Astrocyte (in vitro differentiated cells and primary cell): ENCODE measurements around the gene TSR3. TPM values are rescaled to one million over a fixed set of nuclear protein-coding genes. Genes with fewer than 3 reads are reported as not detected.

Source experiments
- DNase-seq: peaks from one replicate; pipeline ENCODE4 v3.0.0-alpha.2; 2010; ENCODE audit warnings: low read depth
- FAIRE-seq: peaks from 2 replicates; lab custom pipeline; 2011; peaks lifted over from hg19 to GRCh38; lab: Jason Lieb, UNC
- H2AFZ ChIP-seq: 2 replicates; pipeline ENCODE4 v1.6.0; 2012; ENCODE audit warnings: low read depth, low read length, inconsistent platforms
- H3K27ac ChIP-seq: 2 replicates; pipeline ENCODE4 v1.5.1; 2011; ENCODE audit warnings: low read depth, low read length, inconsistent platforms
- H3K27me3 ChIP-seq: 2 replicates; pipeline ENCODE4 v1.6.0; 2011; ENCODE audit warnings: low read length, inconsistent platforms; ENCODE audit not compliant: insufficient read depth
- H3K36me3 ChIP-seq: 2 replicates; pipeline ENCODE4 v1.5.1; 2011; ENCODE audit warnings: low read length, inconsistent platforms; ENCODE audit not compliant: insufficient read depth
- H3K4me1 ChIP-seq: 2 replicates; pipeline ENCODE4 v1.5.1; 2011; ENCODE audit warnings: low read length, inconsistent platforms; ENCODE audit not compliant: insufficient read depth
- H3K4me2 ChIP-seq: 2 replicates; pipeline ENCODE4 v1.6.0; 2012; ENCODE audit warnings: low read length, inconsistent platforms
- H3K4me3 ChIP-seq: 2 replicates; pipeline ENCODE4 v1.5.1; 2011; ENCODE audit warnings: low read depth, mild to moderate bottlenecking, low read length, inconsistent platforms; ENCODE audit not compliant: insufficient read depth
- H3K79me2 ChIP-seq: 2 replicates; pipeline ENCODE4 v1.6.0; 2012; ENCODE audit warnings: mild to moderate bottlenecking, low read length, inconsistent platforms; ENCODE audit not compliant: insufficient read depth
- H3K9ac ChIP-seq: 2 replicates; pipeline ENCODE4 v1.6.0; 2012; ENCODE audit warnings: mild to moderate bottlenecking, low read length, inconsistent platforms
- H3K9me3 ChIP-seq: 2 replicates; pipeline ENCODE4 v1.5.1; 2012; ENCODE audit warnings: low read depth, mild to moderate bottlenecking, low read length, inconsistent platforms; ENCODE audit not compliant: insufficient read depth
- H4K20me1 ChIP-seq: 2 replicates; pipeline ENCODE4 v1.6.0; 2012; ENCODE audit warnings: low read length, inconsistent platforms; ENCODE audit not compliant: insufficient read depth
- H3K27ac Mint-ChIP-seq: one replicate; pipeline ENCODE4 v1.8.0; 2021; ENCODE audit warnings: mild to moderate bottlenecking, mixed read lengths; ENCODE audit not compliant: unreplicated experiment
- H3K27me3 Mint-ChIP-seq: one replicate; pipeline ENCODE4 v1.8.0; 2021; ENCODE audit warnings: low read depth, mixed read lengths; ENCODE audit not compliant: unreplicated experiment
- H3K36me3 Mint-ChIP-seq: one replicate; pipeline ENCODE4 v1.8.0; 2021; ENCODE audit warnings: low read depth, mixed read lengths; ENCODE audit not compliant: unreplicated experiment
- H3K4me1 Mint-ChIP-seq: one replicate; pipeline ENCODE4 v1.8.0; 2021; ENCODE audit warnings: low read depth, mixed read lengths; ENCODE audit not compliant: unreplicated experiment
- H3K4me3 Mint-ChIP-seq: one replicate; pipeline ENCODE4 v1.8.0; 2021; ENCODE audit warnings: mild to moderate bottlenecking, moderate library complexity, mixed read lengths; ENCODE audit not compliant: unreplicated experiment
- H3K9me3 Mint-ChIP-seq: one replicate; pipeline ENCODE4 v1.8.0; 2021; ENCODE audit warnings: mild to moderate bottlenecking, mixed read lengths; ENCODE audit not compliant: unreplicated experiment
- EZH2 ChIP-seq: IDR thresholded peaks from 2 replicates; pipeline ENCODE4 v1.6.1; 2012; ENCODE audit warnings: mild to moderate bottlenecking, low read length, inconsistent platforms; ENCODE audit not compliant: insufficient read depth
- total RNA-seq: library from RNA; stranded (reverse); gene quantifications from 2 replicates; pipeline ENCODE4 v1.2.1, GENCODE V29; 2021
- TF ChIP-seq, protein P1 (sequence below): IDR thresholded peaks from 2 replicates; pipeline ENCODE4 v1.5.1; 2011; ENCODE audit warnings: low read depth, mild to moderate bottlenecking, inconsistent platforms, low read length, moderate library complexity; ENCODE audit not compliant: insufficient read depth

TSR3 gene
- total RNA-seq, 1 donor from 2014 or later, result 63.3 TPM

DNA sequence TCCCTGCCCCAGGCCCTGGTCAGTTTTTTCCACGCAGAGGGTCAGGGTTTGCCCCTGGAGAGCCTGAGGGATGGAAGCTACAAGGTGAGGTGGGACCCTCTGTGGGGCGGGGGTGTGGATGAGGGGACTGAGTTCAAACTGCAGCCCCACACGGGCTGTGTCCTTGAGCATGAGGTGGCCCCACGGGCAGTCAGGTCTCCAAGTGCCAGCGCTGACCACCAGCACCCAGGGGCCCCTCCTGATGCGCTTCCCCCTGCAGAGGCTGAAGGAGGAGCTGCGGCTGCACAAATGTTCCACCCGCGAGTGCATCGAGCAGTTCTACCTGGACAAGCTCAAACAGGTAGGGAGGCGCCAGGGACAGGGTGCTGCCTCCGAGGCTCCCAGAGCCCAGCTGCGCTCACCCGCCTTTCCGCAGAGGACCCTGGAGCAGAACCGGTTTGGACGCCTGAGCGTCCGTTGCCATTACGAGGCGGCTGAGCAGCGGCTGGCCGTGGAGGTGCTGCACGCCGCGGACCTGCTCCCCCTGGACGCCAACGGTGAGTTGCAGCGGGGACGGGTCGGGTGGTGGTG lies 4.3 kb downstream of the TSR3 start:
- Histone ChIP-seq H4K20me1 (peaks cover 15% of the 10 kb centered on the region), H3K79me2 (peaks cover 26% of the 10 kb centered on the region), H2AFZ (no peak overlapping the region), H3K9ac (no peak overlapping the region), H3K27ac (no peak overlapping the region), H3K4me1 (peaks cover 12% of the 10 kb centered on the region), H3K4me2 (no peak overlapping the region), H3K9me3 (no peaks in the 10 kb centered on the region), H3K4me3 (no peak overlapping the region), H3K27me3 (no peaks in the 10 kb centered on the region), H3K36me3 (no peaks in the 10 kb centered on the region)
- Mint-ChIP-seq H3K36me3 (no peaks in the 10 kb centered on the region), H3K4me1 (peaks cover 5% of the 10 kb centered on the region), H3K27ac (no peak overlapping the region), H3K9me3 (no peaks in the 10 kb centered on the region), H3K4me3 (no peak overlapping the region), H3K27me3 (peaks cover 6% of the 10 kb centered on the region)
- TF ChIP-seq EZH2, result no peak
- TF ChIP-seq, protein P1, sequence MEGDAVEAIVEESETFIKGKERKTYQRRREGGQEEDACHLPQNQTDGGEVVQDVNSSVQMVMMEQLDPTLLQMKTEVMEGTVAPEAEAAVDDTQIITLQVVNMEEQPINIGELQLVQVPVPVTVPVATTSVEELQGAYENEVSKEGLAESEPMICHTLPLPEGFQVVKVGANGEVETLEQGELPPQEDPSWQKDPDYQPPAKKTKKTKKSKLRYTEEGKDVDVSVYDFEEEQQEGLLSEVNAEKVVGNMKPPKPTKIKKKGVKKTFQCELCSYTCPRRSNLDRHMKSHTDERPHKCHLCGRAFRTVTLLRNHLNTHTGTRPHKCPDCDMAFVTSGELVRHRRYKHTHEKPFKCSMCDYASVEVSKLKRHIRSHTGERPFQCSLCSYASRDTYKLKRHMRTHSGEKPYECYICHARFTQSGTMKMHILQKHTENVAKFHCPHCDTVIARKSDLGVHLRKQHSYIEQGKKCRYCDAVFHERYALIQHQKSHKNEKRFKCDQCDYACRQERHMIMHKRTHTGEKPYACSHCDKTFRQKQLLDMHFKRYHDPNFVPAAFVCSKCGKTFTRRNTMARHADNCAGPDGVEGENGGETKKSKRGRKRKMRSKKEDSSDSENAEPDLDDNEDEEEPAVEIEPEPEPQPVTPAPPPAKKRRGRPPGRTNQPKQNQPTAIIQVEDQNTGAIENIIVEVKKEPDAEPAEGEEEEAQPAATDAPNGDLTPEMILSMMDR, result no peak
- DNase-seq (no peak), FAIRE-seq (no peak)

DNA sequence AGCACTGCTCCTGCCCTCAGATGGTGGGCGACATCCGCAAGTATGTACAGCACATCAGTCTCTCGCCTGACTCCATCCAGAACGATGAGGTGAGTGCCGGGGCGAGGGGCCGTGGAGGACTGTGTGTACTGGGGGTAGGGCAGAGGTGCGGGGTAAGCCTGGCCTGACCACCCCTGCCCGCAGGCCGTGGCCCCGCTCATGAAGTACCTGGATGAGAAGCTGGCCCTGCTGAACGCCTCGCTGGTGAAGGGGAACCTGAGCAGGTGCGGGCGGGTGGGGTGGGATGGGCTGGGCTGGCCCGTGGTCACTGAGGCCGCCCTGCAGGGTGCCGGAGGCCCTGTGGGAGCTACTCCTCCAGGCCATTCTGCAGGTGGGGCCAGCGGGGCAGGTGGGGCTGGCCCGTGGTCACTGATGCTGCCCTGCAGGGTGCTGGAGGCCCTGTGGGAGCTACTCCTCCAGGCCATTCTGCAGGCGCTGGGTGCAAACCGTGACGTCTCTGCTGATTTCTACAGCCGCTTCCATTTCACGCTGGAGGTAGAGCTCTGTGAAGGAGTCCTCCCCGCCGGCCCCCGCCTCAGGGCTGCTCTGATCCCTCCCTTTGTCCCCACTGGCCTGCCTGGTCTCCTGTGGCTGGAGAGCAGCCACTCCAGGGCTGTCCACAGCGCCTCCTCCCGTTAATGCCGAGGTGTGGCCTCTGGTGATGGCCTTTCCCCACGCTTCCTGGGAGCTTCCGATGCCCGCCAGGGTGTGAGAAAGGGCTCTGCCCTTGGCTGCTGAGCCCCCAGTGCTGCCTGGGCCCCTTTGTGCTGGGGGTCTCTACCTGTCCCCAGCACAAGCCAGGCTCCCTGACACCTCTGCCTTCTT lies 5.0 kb downstream of the TSR3 start:
- Histone ChIP-seq H3K36me3 (no peaks in the 10 kb centered on the region), H3K27me3 (no peaks in the 10 kb centered on the region), H3K4me1 (peaks cover 11% of the 10 kb centered on the region), H3K4me2 (no peak overlapping the region), H4K20me1 (peaks cover 13% of the 10 kb centered on the region), H3K4me3 (no peak overlapping the region), H3K79me2 (peaks cover 19% of the 10 kb centered on the region), H2AFZ (no peak overlapping the region), H3K27ac (no peak overlapping the region), H3K9ac (no peak overlapping the region), H3K9me3 (no peaks in the 10 kb centered on the region)
- Mint-ChIP-seq H3K27ac (no peak overlapping the region), H3K9me3 (no peaks in the 10 kb centered on the region), H3K36me3 (no peaks in the 10 kb centered on the region), H3K27me3 (peaks cover 6% of the 10 kb centered on the region), H3K4me1 (peaks cover 5% of the 10 kb centered on the region), H3K4me3 (no peak overlapping the region)
- no peak for TF ChIP-seq EZH2
- TF ChIP-seq, protein P1, result no peak
- DNase-seq (no peak), FAIRE-seq (no peak)
